ENCODE data around the gene RBMX.

RBMX gene

GRCh38 chrX:136847874-136848273 is 32.7 kb downstream of the RBMX start:
- H3K27me3 ChIP-seq (ENCODE audit: low read length): no peaks in the 10 kb centered on the region
- H3K79me2 ChIP-seq (ENCODE audit: insufficient read depth, low read length): no peaks in the 10 kb centered on the region
- H3K9ac ChIP-seq (ENCODE audit: low read length): no peak overlapping the region
- H2AFZ ChIP-seq (ENCODE audit: low read depth, low read length, severe bottlenecking): no peak overlapping the region
- H3K36me3 ChIP-seq (ENCODE audit: low read length): no peaks in the 10 kb centered on the region
- no peaks in the 10 kb centered on the region for H4K20me1 ChIP-seq (ENCODE audit: low read depth, low read length)
- H3K4me3 ChIP-seq (ENCODE audit: insufficient read depth, low read length, poor library complexity, severe bottlenecking): no peak overlapping the region
- H3K4me2 ChIP-seq (ENCODE audit: low read depth, low read length, poor library complexity, severe bottlenecking): no peak overlapping the region
- H3F3A ChIP-seq (ENCODE audit: insufficient read depth): no peaks in the 10 kb centered on the region
- H3K27ac ChIP-seq (ENCODE audit: low read depth, low read length): no peak overlapping the region
- TF ChIP-seq CTCF (IDR thresholded peaks at IDR 0.05; ENCODE audit: insufficient read depth, low read length, poor library complexity, severe bottlenecking): no peak
- TF ChIP-seq EZH2phosphoT487 (conservative IDR thresholded peaks at IDR 0.05; ENCODE audit: low read length): no peak
- no peaks in the 10 kb centered on the region for H3K9me3 ChIP-seq (ENCODE audit: insufficient read depth, low read length)
- H3K9me2 ChIP-seq (replicated peaks; ENCODE audit: insufficient read depth, low read length): no peaks in the 10 kb centered on the region

DNA sequence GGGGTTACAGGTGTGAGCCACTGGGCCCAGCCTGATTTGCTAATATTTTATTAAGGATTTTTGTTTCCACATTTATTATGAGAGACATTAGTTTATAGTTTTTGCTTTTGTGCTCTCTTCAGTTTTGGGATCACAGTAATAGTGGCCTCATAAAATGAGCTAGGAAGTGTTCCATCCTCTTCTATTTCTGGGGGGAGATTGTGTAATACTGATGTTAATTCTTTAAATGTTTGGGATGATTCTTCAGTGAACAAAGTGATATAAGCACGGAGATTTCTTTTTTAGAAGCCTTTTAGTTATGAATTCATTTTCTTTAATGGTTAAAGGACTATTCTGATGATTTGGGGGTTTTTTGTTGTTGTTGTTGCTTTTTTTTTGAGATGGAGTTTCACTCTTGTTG is 41.3 kb downstream of the RBMX start:
- no peaks in the 10 kb centered on the region for H3K79me2 ChIP-seq (ENCODE audit: insufficient read depth, low read length)
- H3K36me3 ChIP-seq (ENCODE audit: low read length): no peaks in the 10 kb centered on the region
- no peak overlapping the region for H3K4me2 ChIP-seq (ENCODE audit: low read depth, low read length, poor library complexity, severe bottlenecking)
- no peak overlapping the region for H3K27ac ChIP-seq (ENCODE audit: low read depth, low read length)
- H4K20me1 ChIP-seq (ENCODE audit: low read depth, low read length): no peaks in the 10 kb centered on the region
- TF ChIP-seq EZH2phosphoT487 (conservative IDR thresholded peaks at IDR 0.05; ENCODE audit: low read length): no peak
- no peak for TF ChIP-seq CTCF (IDR thresholded peaks at IDR 0.05; ENCODE audit: insufficient read depth, low read length, poor library complexity, severe bottlenecking)
- H3F3A ChIP-seq (ENCODE audit: insufficient read depth): no peaks in the 10 kb centered on the region
- no peak overlapping the region for H2AFZ ChIP-seq (ENCODE audit: low read depth, low read length, severe bottlenecking)
- H3K4me3 ChIP-seq (ENCODE audit: insufficient read depth, low read length, poor library complexity, severe bottlenecking): no peak overlapping the region
- no peaks in the 10 kb centered on the region for H3K9me3 ChIP-seq (ENCODE audit: insufficient read depth, low read length)
- H3K27me3 ChIP-seq (ENCODE audit: low read length): no peaks in the 10 kb centered on the region
- H3K9ac ChIP-seq (ENCODE audit: low read length): no peak overlapping the region
- H3K9me2 ChIP-seq (replicated peaks; ENCODE audit: insufficient read depth, low read length): no peaks in the 10 kb centered on the region

- Histone ChIP-seq H3K4me2 (ENCODE audit: low read depth, low read length, poor library complexity, severe bottlenecking) (no peak overlapping the region), H3K27ac (ENCODE audit: low read depth, low read length) (no peak overlapping the region), H3K36me3 (ENCODE audit: low read length) (no peaks in the 10 kb centered on the region), H3K9me3 (ENCODE audit: insufficient read depth, low read length) (no peaks in the 10 kb centered on the region), H4K20me1 (ENCODE audit: low read depth, low read length) (no peaks in the 10 kb centered on the region), H3K27me3 (ENCODE audit: low read length) (no peaks in the 10 kb centered on the region), H3K9ac (ENCODE audit: low read length) (no peak overlapping the region), H3K9me2 (replicated peaks; ENCODE audit: insufficient read depth, low read length) (no peaks in the 10 kb centered on the region), H3K4me3 (ENCODE audit: insufficient read depth, low read length, poor library complexity, severe bottlenecking) (no peak overlapping the region), H3K79me2 (ENCODE audit: insufficient read depth, low read length) (no peaks in the 10 kb centered on the region), H2AFZ (ENCODE audit: low read depth, low read length, severe bottlenecking) (no peak overlapping the region), H3F3A (ENCODE audit: insufficient read depth) (no peaks in the 10 kb centered on the region)
- TF ChIP-seq CTCF (IDR thresholded peaks at IDR 0.05; ENCODE audit: insufficient read depth, low read length, poor library complexity, severe bottlenecking): no peak
- TF ChIP-seq EZH2phosphoT487 (conservative IDR thresholded peaks at IDR 0.05; ENCODE audit: low read length): no peak
These were observed 44.8 kb downstream of the RBMX start for GRCh38 chrX:136835761-136836160.

DNA sequence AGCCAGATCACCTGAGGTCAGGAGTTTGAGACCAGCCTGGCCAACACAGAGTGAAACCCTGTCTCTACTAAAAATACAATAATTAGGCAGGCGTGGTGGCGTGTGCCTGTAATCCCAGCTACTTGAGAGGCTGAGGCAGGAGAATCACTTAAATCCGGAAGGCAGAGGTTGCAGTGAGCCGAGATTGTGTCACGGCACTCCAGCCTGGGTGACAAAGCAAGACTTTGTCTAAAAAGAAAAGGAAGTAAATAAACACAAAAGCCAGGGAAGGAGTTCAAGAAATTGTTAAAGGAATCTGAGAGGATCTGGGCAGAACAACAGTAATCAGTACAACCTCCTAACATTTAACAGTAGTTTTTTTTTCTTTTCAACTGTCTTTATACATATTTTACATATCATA is 51.1 kb downstream of the RBMX start:
- no peak overlapping the region for H2AFZ ChIP-seq (ENCODE audit: low read depth, low read length, severe bottlenecking)
- H4K20me1 ChIP-seq (ENCODE audit: low read depth, low read length): no peaks in the 10 kb centered on the region
- no peaks in the 10 kb centered on the region for H3K27me3 ChIP-seq (ENCODE audit: low read length)
- no peak overlapping the region for H3K9ac ChIP-seq (ENCODE audit: low read length)
- no peaks in the 10 kb centered on the region for H3K79me2 ChIP-seq (ENCODE audit: insufficient read depth, low read length)
- no peak overlapping the region for H3K4me3 ChIP-seq (ENCODE audit: insufficient read depth, low read length, poor library complexity, severe bottlenecking)
- H3K4me2 ChIP-seq (ENCODE audit: low read depth, low read length, poor library complexity, severe bottlenecking): no peak overlapping the region
- TF ChIP-seq EZH2phosphoT487 (conservative IDR thresholded peaks at IDR 0.05; ENCODE audit: low read length) (no peak), CTCF (IDR thresholded peaks at IDR 0.05; ENCODE audit: insufficient read depth, low read length, poor library complexity, severe bottlenecking) (no peak)
- no peaks in the 10 kb centered on the region for H3K9me3 ChIP-seq (ENCODE audit: insufficient read depth, low read length)
- no peaks in the 10 kb centered on the region for H3F3A ChIP-seq (ENCODE audit: insufficient read depth)
- H3K27ac ChIP-seq (ENCODE audit: low read depth, low read length): no peak overlapping the region
- H3K9me2 ChIP-seq (replicated peaks; ENCODE audit: insufficient read depth, low read length): no peaks in the 10 kb centered on the region
- no peaks in the 10 kb centered on the region for H3K36me3 ChIP-seq (ENCODE audit: low read length)
